MM.1S (cell line): ENCODE measurements around the gene ENHO.

Experiments
- CTCF ChIP-seq: fragments of 300-600 bp; sonication (generic); IDR thresholded peaks from 2 replicates; pipeline ENCODE4 v1.5.1; 2016; ENCODE audit warnings: antibody characterized with exemption, low read length, mixed read lengths
- EZH2 ChIP-seq: fragments of 300-600 bp; sonication (generic); optimal IDR thresholded peaks from 2 replicates; pipeline ENCODE3; 2017; ENCODE audit warnings: low read depth, mild to moderate bottlenecking, antibody characterized with exemption, low read length, mixed read lengths
- EZH2phosphoT487 ChIP-seq: fragments of 300-600 bp; sonication (generic); IDR thresholded peaks from 2 replicates; pipeline ENCODE4 v1.6.1; 2018; ENCODE audit warnings: antibody characterized with exemption, low read length

DNA sequence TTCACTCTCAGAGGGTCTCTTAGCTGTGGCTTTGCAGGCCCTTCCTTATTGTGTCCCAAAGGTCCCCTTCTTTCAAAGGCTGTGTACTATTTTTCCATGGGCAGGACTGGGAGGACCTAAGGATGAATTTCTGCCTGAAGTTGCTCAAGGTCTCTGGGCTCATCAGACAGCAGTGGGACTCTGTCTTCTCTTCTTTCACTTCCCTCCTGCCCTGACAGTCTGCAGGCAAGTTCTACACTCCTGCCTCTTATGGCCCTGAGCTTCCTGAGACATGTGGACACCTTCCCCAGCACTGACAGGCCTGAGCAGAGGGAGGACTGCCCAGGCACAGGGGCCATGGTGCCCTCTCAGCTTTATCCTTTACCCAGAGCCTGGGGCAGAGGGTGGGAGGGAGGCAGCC is 14.8 kb downstream of the ENHO start:
- TF ChIP-seq CTCF: no peak
- TF ChIP-seq EZH2: no peak
- TF ChIP-seq EZH2phosphoT487: no peak
